Panc1 (cell line): ENCODE measurements around the gene SCGB3A1. TPM values are rescaled to one million over a fixed set of nuclear protein-coding genes. Genes with fewer than 3 reads are reported as not detected.
A peak's percentile ranks its signal among the peaks of the same experiment; 100 is the strongest.

ENCODE experiments used
- ATAC-seq: fragments of 200-7000 bp; cut with Tn5 transposase; 2 replicates; pipeline ENCODE4 v1.9.1; 2020; ENCODE audit warnings: mild to moderate bottlenecking, moderate library complexity
- BruUV-seq: library from RNA; stranded (reverse); fragments of 400-500 nt; replicated peaks from 2 replicates; lab custom pipeline; 2021; lab: Mats Ljungman, UMichigan
- CTCF ChIA-PET: fragments of 300-600 bp; sonication (Branson Sonifier 250); formaldehyde crosslinking; loops from one replicate; lab custom pipeline; 2022; ENCODE audit warnings: antibody characterized with exemption; lab: Charles Lee
- POLR2A ChIA-PET: fragments of 300-600 bp; sonication (Branson Sonifier 250); formaldehyde crosslinking; loops from one replicate; lab custom pipeline; 2022; ENCODE audit warnings: antibody characterized with exemption; lab: Charles Lee
- DNase-seq: peaks from one replicate; pipeline ENCODE4 v3.0.0-alpha.2; 2010; ENCODE audit warnings: low read depth, low spot score
- H3K27ac ChIP-seq: 2 replicates; pipeline ENCODE4 v1.5.1; 2011; ENCODE audit warnings: mild to moderate bottlenecking, low read length, inconsistent platforms
- H3K27me3 ChIP-seq: fragments of 200-500 bp; sonication (Bioruptor generic); 2 replicates; pipeline ENCODE4 v1.6.0; 2014; ENCODE audit warnings: low read length, inconsistent platforms; ENCODE audit not compliant: control insufficient read depth, insufficient read depth
- H3K36me3 ChIP-seq: fragments of 200-500 bp; sonication (Bioruptor generic); 2 replicates; pipeline ENCODE4 v1.5.1; 2014; ENCODE audit warnings: inconsistent platforms, mild to moderate bottlenecking, low read length, moderate library complexity; ENCODE audit not compliant: control insufficient read depth, insufficient read depth
- H3K4me1 ChIP-seq: 2 replicates; pipeline ENCODE4 v1.5.1; 2011; ENCODE audit warnings: inconsistent platforms, mild to moderate bottlenecking, low read length, moderate library complexity; ENCODE audit not compliant: control insufficient read depth, insufficient read depth
- H3K4me3 ChIP-seq, 2 experiments: 2 replicates each; pipeline ENCODE4 v1.5.1; 2011 to 2012; ENCODE audit warnings: low read depth in 2 of 2, low read length in 2 of 2, mild to moderate bottlenecking in 2 of 2, inconsistent platforms in 1 of 2, moderate library complexity in 1 of 2
- H3K9me3 ChIP-seq: fragments of 200-500 bp; sonication (Bioruptor generic); 2 replicates; pipeline ENCODE4 v1.5.1; 2014; ENCODE audit warnings: low read depth, mild to moderate bottlenecking, inconsistent platforms, low read length, moderate library complexity; ENCODE audit not compliant: control insufficient read depth, insufficient read depth
- POLR2AphosphoS5 ChIP-seq: IDR thresholded peaks from 2 replicates; pipeline ENCODE4 v1.6.1; 2012; ENCODE audit warnings: mild to moderate bottlenecking, low read depth, low read length, moderate library complexity
- REST ChIP-seq, 2 experiments: IDR thresholded peaks; 2 replicates each; pipeline ENCODE4 v1.6.1; 2011 to 2012; ENCODE audit warnings: low read depth in 2 of 2, control low read depth in 1 of 2, low read length in 1 of 2, mild to moderate bottlenecking in 1 of 2, moderate library complexity in 1 of 2; ENCODE audit not compliant: insufficient read depth in 1 of 2
- SIN3A ChIP-seq: IDR thresholded peaks from 2 replicates; pipeline ENCODE4 v1.6.1; 2012; ENCODE audit warnings: low read depth, mild to moderate bottlenecking, low read length, moderate library complexity, borderline replicate concordance; ENCODE audit not compliant: insufficient read depth
- TCF7L2 ChIP-seq: IDR thresholded peaks from 2 replicates; pipeline ENCODE4 v1.6.1; 2011; ENCODE audit warnings: mild to moderate bottlenecking, low read depth, low read length, inconsistent platforms
- in situ Hi-C: cut with HindIII; loops from 2 replicates; pipeline ENCODE4 v1.10.0; 2016; ENCODE audit warnings: low sequenced_read_pairs, low pct_unique_long_range_greater_than_20kb
- intact Hi-C: fragments of 100-400 bp; cut with micrococcal nuclease; formaldehyde crosslinking; loops from one replicate; pipeline ENCODE4 v1.10.0; 2022; ENCODE audit not compliant: unreplicated experiment
- total RNA-seq: library from RNA; stranded (reverse); gene quantifications from one replicate; pipeline ENCODE4 v1.2.1, GENCODE V29; 2021; ENCODE audit not compliant: unreplicated experiment
- TF ChIP-seq, protein P1 (sequence below): fragments of 450-650 bp; IDR thresholded peaks from 2 replicates; pipeline ENCODE4 v1.5.1; 2017; ENCODE audit warnings: mild to moderate bottlenecking

SCGB3A1 gene
- total RNA-seq, 1 experiment from 2014 or later = not detected

GRCh38 chr5:180611140-180611850 is 20.0 kb upstream of the SCGB3A1 start:
- DNase-seq = peak; percentile 36
- CTCF ChIA-PET = interaction anchor here (0.6 to 1.5 kb wide), 5 partner anchors 22 to 195 kb away, joined by 3 to 16 read pairs (median 3); no protein-coding TSS in a partner anchor
- no TSS peak for BruUV-seq

DNA sequence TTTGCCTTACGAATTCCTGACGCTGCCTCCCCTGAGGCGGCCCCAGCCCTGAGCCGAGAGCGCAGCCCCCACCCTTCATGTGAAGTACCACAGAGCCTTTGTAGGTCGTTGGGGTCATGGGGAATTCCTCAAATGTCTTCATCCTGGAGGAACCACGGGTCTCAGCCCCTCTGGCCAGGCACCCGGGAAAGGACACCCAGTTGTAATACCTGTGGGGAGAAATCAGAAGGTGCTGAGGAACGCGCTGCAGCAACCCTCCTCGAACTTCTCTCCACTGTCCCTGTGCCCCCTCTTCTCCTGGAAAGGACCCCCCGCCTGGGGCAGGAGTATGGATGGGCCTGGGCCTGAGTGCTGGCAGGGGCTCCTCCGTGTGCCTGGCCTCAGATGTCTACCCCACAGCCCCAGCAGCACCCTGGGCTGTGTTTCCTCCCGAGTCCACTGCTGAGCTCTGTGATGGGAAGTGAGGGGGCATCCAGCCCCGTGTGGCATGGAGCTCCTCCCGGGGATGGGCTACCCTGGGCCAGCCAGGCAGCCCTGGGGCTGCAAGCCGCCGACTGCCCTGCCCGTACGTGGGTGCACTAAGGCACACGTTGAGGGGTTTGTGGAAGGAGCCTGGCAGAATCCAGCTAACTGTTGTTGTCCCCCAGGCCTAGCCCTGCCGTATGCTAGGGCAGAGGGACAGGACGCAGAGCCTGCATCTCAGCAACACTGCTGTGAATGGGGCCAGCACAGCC is 18.7 kb upstream of the SCGB3A1 start:
- BruUV-seq = no TSS peak
- no peak for DNase-seq

More at GRCh38 chr5:180611140-180611850, 20.0 kb upstream of the SCGB3A1 start:
- POLR2A ChIA-PET = interaction anchor here (0.7 kb wide), 1 partner anchor 532 kb away, joined by 4 read pairs; no protein-coding TSS in a partner anchor
- TF ChIP-seq, protein P1, sequence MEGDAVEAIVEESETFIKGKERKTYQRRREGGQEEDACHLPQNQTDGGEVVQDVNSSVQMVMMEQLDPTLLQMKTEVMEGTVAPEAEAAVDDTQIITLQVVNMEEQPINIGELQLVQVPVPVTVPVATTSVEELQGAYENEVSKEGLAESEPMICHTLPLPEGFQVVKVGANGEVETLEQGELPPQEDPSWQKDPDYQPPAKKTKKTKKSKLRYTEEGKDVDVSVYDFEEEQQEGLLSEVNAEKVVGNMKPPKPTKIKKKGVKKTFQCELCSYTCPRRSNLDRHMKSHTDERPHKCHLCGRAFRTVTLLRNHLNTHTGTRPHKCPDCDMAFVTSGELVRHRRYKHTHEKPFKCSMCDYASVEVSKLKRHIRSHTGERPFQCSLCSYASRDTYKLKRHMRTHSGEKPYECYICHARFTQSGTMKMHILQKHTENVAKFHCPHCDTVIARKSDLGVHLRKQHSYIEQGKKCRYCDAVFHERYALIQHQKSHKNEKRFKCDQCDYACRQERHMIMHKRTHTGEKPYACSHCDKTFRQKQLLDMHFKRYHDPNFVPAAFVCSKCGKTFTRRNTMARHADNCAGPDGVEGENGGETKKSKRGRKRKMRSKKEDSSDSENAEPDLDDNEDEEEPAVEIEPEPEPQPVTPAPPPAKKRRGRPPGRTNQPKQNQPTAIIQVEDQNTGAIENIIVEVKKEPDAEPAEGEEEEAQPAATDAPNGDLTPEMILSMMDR = peak; percentile 90
- no peak for TF ChIP-seq POLR2AphosphoS5
- H3K36me3 ChIP-seq = no peaks in the 10 kb centered on the region
- ATAC-seq = peak; percentile 95
- no peaks in the 10 kb centered on the region for H3K4me1 ChIP-seq
- no peaks in the 10 kb centered on the region for H3K9me3 ChIP-seq
- in situ Hi-C loops = no loop called here
- no peaks in the 10 kb centered on the region for H3K27me3 ChIP-seq
- H3K27ac ChIP-seq = no peak overlapping the region
- H3K4me3 ChIP-seq = no peak overlapping the region
- intact Hi-C loops = loop anchor here (2.0 to 5.0 kb wide), 2 partner anchors 61 to 108 kb away; no protein-coding TSS in a partner anchor

More for the DNA sequence above, 18.7 kb upstream of the SCGB3A1 start:
- TF ChIP-seq SIN3A (no peak), REST (IDR thresholded peaks at IDR 0.05; ENCODE audit: insufficient read depth in 1 of 2, low read depth in 2 of 2, low read length in 1 of 2) (no peak), TCF7L2 (no peak), POLR2AphosphoS5 (no peak)
- TF ChIP-seq, protein P1 = no peak
- Histone ChIP-seq H3K36me3 (no peaks in the 10 kb centered on the region), H3K9me3 (no peaks in the 10 kb centered on the region), H3K4me1 (no peaks in the 10 kb centered on the region), H3K4me3 (no peak overlapping the region), H3K27ac (no peak overlapping the region), H3K27me3 (no peaks in the 10 kb centered on the region)
- intact Hi-C loops = loop anchor here (2.0 to 5.0 kb wide), 2 partner anchors 62 to 109 kb away; no protein-coding TSS in a partner anchor
- ATAC-seq = no peak
- in situ Hi-C loops = no loop called here
- ChIA-PET CTCF (no interaction called here), POLR2A (no interaction called here)
